WTC11 (cell line): ENCODE results near the gene ZNF860. TPM values are rescaled to one million over a fixed set of nuclear protein-coding genes. Genes with fewer than 3 reads are reported as not detected.

Experiments used
- ATAC-seq: fragments of 200-7000 bp; cut with Tn5 transposase; 2 replicates; pipeline ENCODE4 v1.10.0; 2021; ENCODE audit warnings: mild to moderate bottlenecking, moderate library complexity
- CTCF ChIA-PET: fragments of 300-600 bp; sonication (Branson Sonifier 250); formaldehyde crosslinking; loops from one replicate; lab custom pipeline; 2021; ENCODE audit warnings: antibody characterized with exemption; lab: Charles Lee
- POLR2A ChIA-PET: fragments of 350-600 bp; sonication (Branson Sonifier 250); formaldehyde crosslinking; loops from one replicate; lab custom pipeline; 2021; ENCODE audit warnings: antibody characterized with exemption; lab: Charles Lee
- DNase-seq: peaks from one replicate; pipeline ENCODE4 v3.0.0; 2021; ENCODE audit warnings: low spot score
- H3K27ac Mint-ChIP-seq: 2 replicates; pipeline ENCODE4 v1.8.0; 2021; ENCODE audit warnings: mixed read lengths
- H3K27me3 Mint-ChIP-seq: 2 replicates; pipeline ENCODE4 v1.8.0; 2021; ENCODE audit warnings: low read depth, mild to moderate bottlenecking, moderate library complexity, mixed read lengths
- H3K36me3 Mint-ChIP-seq: 2 replicates; pipeline ENCODE4 v1.8.0; 2021; ENCODE audit warnings: mixed read lengths
- H3K4me1 Mint-ChIP-seq: 2 replicates; pipeline ENCODE4 v1.8.0; 2022; ENCODE audit warnings: mixed read lengths
- H3K4me3 Mint-ChIP-seq: 2 replicates; pipeline ENCODE4 v1.8.0; 2021; ENCODE audit warnings: mild to moderate bottlenecking, moderate library complexity, mixed read lengths
- H3K9me3 Mint-ChIP-seq: 2 replicates; pipeline ENCODE4 v1.8.0; 2021; ENCODE audit warnings: mixed read lengths
- AR ChIP-seq: fragments of 250-450 bp; sonication (Bioruptor Pico); IDR thresholded peaks from 2 replicates; pipeline ENCODE4 v1.9.0; 2021; ENCODE audit warnings: mild to moderate bottlenecking
- CDX4 ChIP-seq: fragments of 250-450 bp; sonication (Bioruptor Pico); IDR thresholded peaks from 2 replicates; pipeline ENCODE4 v1.9.0; 2021; ENCODE audit warnings: moderate library complexity, mild to moderate bottlenecking, inconsistent platforms, borderline replicate concordance
- E2F1 ChIP-seq: sonication (generic); formaldehyde crosslinking; IDR thresholded peaks from 2 replicates; pipeline ENCODE4 v1.8.0; 2022; ENCODE audit warnings: mild to moderate bottlenecking, missing genetic modification reagents
- E2F4 ChIP-seq: sonication (generic); formaldehyde crosslinking; IDR thresholded peaks from 2 replicates; pipeline ENCODE4 v1.8.1; 2022; ENCODE audit warnings: low read depth, mild to moderate bottlenecking, moderate library complexity, missing genetic modification reagents, borderline replicate concordance
- E2F5 ChIP-seq: sonication (generic); formaldehyde crosslinking; IDR thresholded peaks from 2 replicates; pipeline ENCODE4 v1.8.1; 2022; ENCODE audit warnings: mild to moderate bottlenecking, moderate library complexity, missing genetic modification reagents
- FOXK1 ChIP-seq: sonication (generic); formaldehyde crosslinking; IDR thresholded peaks from 2 replicates; pipeline ENCODE4 v1.8.0; 2022; ENCODE audit warnings: mild to moderate bottlenecking, moderate library complexity, missing genetic modification reagents
- GABPB1 ChIP-seq: sonication (generic); formaldehyde crosslinking; IDR thresholded peaks from 2 replicates; pipeline ENCODE4 v1.8.1; 2023; ENCODE audit warnings: mild to moderate bottlenecking, missing genetic modification reagents
- GRHL2 ChIP-seq: fragments of 250-450 bp; sonication (Bioruptor Pico); IDR thresholded peaks from 2 replicates; pipeline ENCODE4 v1.8.0; 2022; ENCODE audit warnings: mild to moderate bottlenecking, moderate library complexity; ENCODE audit not compliant: insufficient replicate concordance, severe bottlenecking
- GTF2I ChIP-seq: fragments of 250-450 bp; sonication (Bioruptor Pico); conservative IDR thresholded peaks from 2 replicates; pipeline ENCODE4 v1.4.0; 2021; ENCODE audit warnings: mild to moderate bottlenecking
- JUN ChIP-seq: sonication (generic); formaldehyde crosslinking; IDR thresholded peaks from 2 replicates; pipeline ENCODE4 v1.8.0; 2023; ENCODE audit warnings: mild to moderate bottlenecking, missing genetic modification reagents
- KAT7 ChIP-seq: sonication (generic); formaldehyde crosslinking; IDR thresholded peaks from 2 replicates; pipeline ENCODE4 v1.8.1; 2023; ENCODE audit warnings: missing genetic modification reagents, mild to moderate bottlenecking, borderline replicate concordance
- MLX ChIP-seq: sonication (generic); formaldehyde crosslinking; IDR thresholded peaks from 2 replicates; pipeline ENCODE4 v1.8.1; 2023; ENCODE audit warnings: mild to moderate bottlenecking, missing genetic modification reagents, moderate library complexity
- NFYB ChIP-seq: sonication (generic); formaldehyde crosslinking; conservative IDR thresholded peaks from 2 replicates; pipeline ENCODE4 v1.8.0; 2022; ENCODE audit warnings: low read depth, missing genetic modification reagents
- NR2C2 ChIP-seq: sonication (generic); formaldehyde crosslinking; IDR thresholded peaks from 2 replicates; pipeline ENCODE4 v1.8.0; 2022; ENCODE audit warnings: mild to moderate bottlenecking, missing genetic modification reagents
- NR3C1 ChIP-seq: sonication (generic); formaldehyde crosslinking; conservative IDR thresholded peaks from 2 replicates; pipeline ENCODE4 v1.8.1; 2023; ENCODE audit warnings: low read depth, mild to moderate bottlenecking, missing genetic modification reagents
- OVOL2 ChIP-seq: fragments of 250-450 bp; sonication (Bioruptor Pico); IDR thresholded peaks from 2 replicates; pipeline ENCODE4 v1.9.0; 2021; ENCODE audit warnings: mild to moderate bottlenecking, borderline replicate concordance
- SP1 ChIP-seq: sonication (generic); formaldehyde crosslinking; conservative IDR thresholded peaks from 2 replicates; pipeline ENCODE4 v1.8.1; 2022; ENCODE audit warnings: missing genetic modification reagents
- STAT6 ChIP-seq: sonication (generic); formaldehyde crosslinking; conservative IDR thresholded peaks from 2 replicates; pipeline ENCODE4 v1.8.1; 2023; ENCODE audit warnings: mild to moderate bottlenecking, low read depth, missing genetic modification reagents, moderate library complexity
- USF1 ChIP-seq: sonication (generic); formaldehyde crosslinking; IDR thresholded peaks from 2 replicates; pipeline ENCODE4 v1.8.0; 2022; ENCODE audit warnings: mild to moderate bottlenecking, missing genetic modification reagents
- ZNF138 ChIP-seq: sonication (generic); formaldehyde crosslinking; conservative IDR thresholded peaks from 2 replicates; pipeline ENCODE4 v1.8.1; 2022; ENCODE audit warnings: mild to moderate bottlenecking, moderate library complexity, missing genetic modification reagents
- ZNF219 ChIP-seq: sonication (generic); formaldehyde crosslinking; IDR thresholded peaks from 2 replicates; pipeline ENCODE4 v1.8.0; 2023; ENCODE audit warnings: missing genetic modification reagents, mild to moderate bottlenecking, borderline replicate concordance
- ZNF416 ChIP-seq: fragments of 250-450 bp; sonication (Bioruptor Pico); IDR thresholded peaks from 2 replicates; pipeline ENCODE4 v1.9.0; 2021; ENCODE audit warnings: mild to moderate bottlenecking, inconsistent platforms
- ZNF423 ChIP-seq: fragments of 250-450 bp; sonication (Bioruptor Pico); IDR thresholded peaks from 2 replicates; pipeline ENCODE4 v2.1.2; 2022; ENCODE audit warnings: mild to moderate bottlenecking, moderate library complexity
- total RNA-seq: library from RNA; stranded (reverse); gene quantifications from 3 replicates; pipeline ENCODE4 v1.2.3, GENCODE V29; 2021

The ZNF860 gene
- total RNA-seq, 1 experiment from 2014 or later, result 6.5 TPM

- no peak for DNase-seq
- POLR2A ChIA-PET, result no interaction called here
- CTCF ChIA-PET, result no interaction called here
- Mint-ChIP-seq H3K36me3 (peaks cover 12% of the 10 kb centered on the region), H3K4me3 (no peak overlapping the region), H3K27ac (no peak overlapping the region), H3K4me1 (peaks cover 21% of the 10 kb centered on the region), H3K27me3 (no peaks in the 10 kb centered on the region; the same call in 1 of the 2 replicates), H3K9me3 (peaks cover 4% of the 10 kb centered on the region; the same call in 1 of the 2 replicates)
- TF ChIP-seq USF1 (no peak), MLX (CRISPR knock-in tag) (no peak), GTF2I (CRISPR knock-in tag) (no peak), ZNF423 (CRISPR knock-in tag) (no peak), OVOL2 (CRISPR knock-in tag) (no peak), NFYB (CRISPR knock-in tag) (no peak), ZNF416 (CRISPR knock-in tag) (no peak), FOXK1 (no peak), GABPB1 (no peak)
- no peak for ATAC-seq
Measured at GRCh38 chr3:31984321-31984720, 2.8 kb downstream of the ZNF860 start.

- Mint-ChIP-seq H3K4me1 (peaks cover 16% of the 10 kb centered on the region), H3K36me3 (peaks cover 12% of the 10 kb centered on the region), H3K27me3 (no peaks in the 10 kb centered on the region; the same call in 1 of the 2 replicates), H3K4me3 (no peak overlapping the region), H3K9me3 (peaks cover 4% of the 10 kb centered on the region; the same call in 1 of the 2 replicates), H3K27ac (no peak overlapping the region)
- POLR2A ChIA-PET, result no interaction called here
- ATAC-seq, result no peak
- DNase-seq, result no peak
- CTCF ChIA-PET, result interaction anchor here (0.5 kb wide), 2 partner anchors 49 to 238 kb away, joined by 3 read pairs; no protein-coding TSS in a partner anchor
- TF ChIP-seq ZNF423 (CRISPR knock-in tag) (no peak), STAT6 (CRISPR knock-in tag) (no peak), AR (CRISPR knock-in tag) (no peak), E2F1 (CRISPR knock-in tag) (no peak), NR3C1 (CRISPR knock-in tag) (no peak), CDX4 (CRISPR knock-in tag) (no peak), KAT7 (no peak), ZNF219 (CRISPR knock-in tag) (no peak), JUN (CRISPR knock-in tag) (no peak), NR2C2 (CRISPR knock-in tag) (no peak), GTF2I (CRISPR knock-in tag) (no peak), GRHL2 (CRISPR knock-in tag) (no peak), E2F4 (CRISPR knock-in tag) (no peak), E2F5 (CRISPR knock-in tag) (no peak), ZNF138 (CRISPR knock-in tag) (no peak), SP1 (no peak)
Measured at GRCh38 chr3:31985831-31986230, 4.3 kb downstream of the ZNF860 start.
